GM20000 (cell line): ENCODE data around the gene KSR2.

ENCODE experiments used
- DNase-seq: peaks from one replicate; pipeline ENCODE4 v3.0.0; 2012; ENCODE audit warnings: low spot score
- CTCF ChIP-seq: IDR thresholded peaks from 2 replicates; pipeline ENCODE4 v1.5.1; 2012; ENCODE audit warnings: mild to moderate bottlenecking, control low read depth; ENCODE audit errors: extremely low read depth, missing control alignments

The KSR2 gene

GRCh38 chr12:117981267-117981666 lies 12.5 kb upstream of the KSR2 start:
- DNase-seq, result no peak
- no peak for TF ChIP-seq CTCF

- TF ChIP-seq CTCF, result no peak
- DNase-seq, result no peak
Observed at GRCh38 chr12:117980616-117981015, 11.8 kb upstream of the KSR2 start.

- TF ChIP-seq CTCF, result no peak
- DNase-seq, result no peak
Observed at GRCh38 chr12:117977373-117977772, 8.6 kb upstream of the KSR2 start.

- no peak for TF ChIP-seq CTCF
- DNase-seq, result no peak
Observed at GRCh38 chr12:117975006-117975405, 6.2 kb upstream of the KSR2 start.

GRCh38 chr12:117972301-117972700 lies 3.5 kb upstream of the KSR2 start:
- TF ChIP-seq CTCF, result no peak
- no peak for DNase-seq

GRCh38 chr12:117970334-117970733 lies 1.5 kb upstream of the KSR2 start:
- DNase-seq, result no peak
- TF ChIP-seq CTCF, result no peak

GRCh38 chr12:117968151-117968789 lies 520 bp downstream of the KSR2 start:
- no peak for DNase-seq

More at GRCh38 chr12:117968151-117968789, 520 bp downstream of the KSR2 start:
- TF ChIP-seq CTCF, result no peak
